GM19328 (cell line): ENCODE data around the gene EAF1.
"Not testable (repeated sequence)": the region's sequence is repeated elsewhere in the genome, so short reads cannot be mapped to it uniquely, and the experiment has no call there.

Experiments used
- ATAC-seq: cut with Tn5 transposase; IDR thresholded peaks from one replicate; pipeline ENCODE4 v1.9.1; 2021; ENCODE audit warnings: mild to moderate bottlenecking, moderate library complexity; ENCODE audit not compliant: unreplicated experiment

EAF1 gene

GRCh38 chr3:15427182-15427880, at the start of gene EAF1, which contains the start of gene METTL6:
Gene EAF1 (plus strand): TSS chr3:15427598. CDS start chr3:15427780, 182 bp downstream.
Gene METTL6 (minus strand): TSS chr3:15427544. CDS start chr3:15426511, 1,033 bp downstream.
- peak; percentile 86 for ATAC-seq

GRCh38 chr3:15377961-15378791, 49.2 kb upstream of the EAF1 start:
- peak; percentile 81 for ATAC-seq

GRCh38 chr3:15380980-15381890, 46.2 kb upstream of the EAF1 start:
- no peak for ATAC-seq

- ATAC-seq: no peak
Measured at GRCh38 chr3:15382405-15382923, 44.9 kb upstream of the EAF1 start.

- ATAC-seq: peak; percentile 76
Measured at GRCh38 chr3:15384510-15385237, 42.7 kb upstream of the EAF1 start.

GRCh38 chr3:15385238-15385695, 42.1 kb upstream of the EAF1 start:
- ATAC-seq: peak; percentile 12

- ATAC-seq: no peak
Measured at GRCh38 chr3:15385901-15386653, 41.3 kb upstream of the EAF1 start.

- ATAC-seq: not testable (repeated sequence)
Measured at GRCh38 chr3:15386654-15386955, 40.8 kb upstream of the EAF1 start.

- no peak for ATAC-seq
Measured at GRCh38 chr3:15387171-15387581, 40.2 kb upstream of the EAF1 start.

GRCh38 chr3:15387735-15388134, 39.7 kb upstream of the EAF1 start:
- ATAC-seq: no peak

- ATAC-seq: not testable (repeated sequence)
Measured at GRCh38 chr3:15388335-15388734, 39.1 kb upstream of the EAF1 start.

GRCh38 chr3:15390460-15390859, 36.9 kb upstream of the EAF1 start:
- no peak for ATAC-seq

GRCh38 chr3:15391007-15391406, 36.4 kb upstream of the EAF1 start:
- ATAC-seq: no peak

GRCh38 chr3:15393252-15393651, 34.1 kb upstream of the EAF1 start:
- ATAC-seq: not testable (repeated sequence)

GRCh38 chr3:15398731-15399133, 28.7 kb upstream of the EAF1 start:
- ATAC-seq: not testable (repeated sequence)

- ATAC-seq: no peak
Measured at GRCh38 chr3:15399970-15400369, 27.4 kb upstream of the EAF1 start.

- ATAC-seq: no peak
Measured at GRCh38 chr3:15401936-15402335, 25.5 kb upstream of the EAF1 start.

- ATAC-seq: no peak
Measured at GRCh38 chr3:15403495-15403894, 23.9 kb upstream of the EAF1 start.

- ATAC-seq: no peak
Measured at GRCh38 chr3:15403965-15404364, 23.4 kb upstream of the EAF1 start.
